Measurements from ENCODE around the gene FER1L5. TPM values are rescaled to one million over a fixed set of nuclear protein-coding genes. Genes with fewer than 3 reads are reported as not detected.

The FER1L5 gene
- total RNA-seq, 1 experiment from 2014 or later: 0.24 TPM

- Histone ChIP-seq H3K4me3 (ENCODE audit: insufficient read depth, low read depth, low read length) (no peak overlapping the region), H3K27me3 (ENCODE audit: control insufficient read depth, insufficient read depth, low read length) (no peaks in the 10 kb centered on the region), H3K36me3 (replicated peaks; ENCODE audit: control insufficient read depth, insufficient read depth, low read length) (peaks cover 6% of the 10 kb centered on the region)
- no peak for DNase-seq
Observed at GRCh38 chr2:96622544-96622943, 20.0 kb upstream of the FER1L5 start.

- H3K27me3 ChIP-seq (ENCODE audit: control insufficient read depth, insufficient read depth, low read length): no peaks in the 10 kb centered on the region
- no peak overlapping the region for H3K4me3 ChIP-seq (ENCODE audit: insufficient read depth, low read depth, low read length)
- H3K36me3 ChIP-seq (replicated peaks; ENCODE audit: control insufficient read depth, insufficient read depth, low read length): peaks cover 8% of the 10 kb centered on the region
- DNase-seq: no peak
Observed at GRCh38 chr2:96623116-96623515, 19.4 kb upstream of the FER1L5 start.

GRCh38 chr2:96625571-96626552, 16.7 kb upstream of the FER1L5 start:
- Histone ChIP-seq H3K27me3 (ENCODE audit: control insufficient read depth, insufficient read depth, low read length) (no peaks in the 10 kb centered on the region), H3K36me3 (replicated peaks; ENCODE audit: control insufficient read depth, insufficient read depth, low read length) (peaks cover 6% of the 10 kb centered on the region), H3K4me3 (ENCODE audit: insufficient read depth, low read depth, low read length) (no peak overlapping the region)
- DNase-seq: no peak

- Histone ChIP-seq H3K4me3 (ENCODE audit: insufficient read depth, low read depth, low read length) (no peak overlapping the region), H3K27me3 (ENCODE audit: control insufficient read depth, insufficient read depth, low read length) (no peaks in the 10 kb centered on the region), H3K36me3 (replicated peaks; ENCODE audit: control insufficient read depth, insufficient read depth, low read length) (peaks cover 10% of the 10 kb centered on the region)
- no peak for DNase-seq
Observed at GRCh38 chr2:96626553-96626942, 16.0 kb upstream of the FER1L5 start.

GRCh38 chr2:96631804-96632435, 10.6 kb upstream of the FER1L5 start:
- Histone ChIP-seq H3K36me3 (replicated peaks; ENCODE audit: control insufficient read depth, insufficient read depth, low read length) (peaks cover 11% of the 10 kb centered on the region), H3K4me3 (ENCODE audit: insufficient read depth, low read depth, low read length) (no peak overlapping the region), H3K27me3 (ENCODE audit: control insufficient read depth, insufficient read depth, low read length) (no peaks in the 10 kb centered on the region)
- no peak for DNase-seq

- peaks cover 10% of the 10 kb centered on the region for H3K36me3 ChIP-seq (replicated peaks; ENCODE audit: control insufficient read depth, insufficient read depth, low read length)
- H3K27me3 ChIP-seq (ENCODE audit: control insufficient read depth, insufficient read depth, low read length): no peaks in the 10 kb centered on the region
- no peak for DNase-seq
- H3K4me3 ChIP-seq (ENCODE audit: insufficient read depth, low read depth, low read length): no peak overlapping the region
Observed at GRCh38 chr2:96633641-96634040, 8.9 kb upstream of the FER1L5 start.

- Histone ChIP-seq H3K36me3 (replicated peaks; ENCODE audit: control insufficient read depth, insufficient read depth, low read length) (peaks cover 1% of the 10 kb centered on the region), H3K27me3 (ENCODE audit: control insufficient read depth, insufficient read depth, low read length) (no peaks in the 10 kb centered on the region), H3K4me3 (ENCODE audit: insufficient read depth, low read depth, low read length) (no peak overlapping the region)
- no peak for DNase-seq
Observed at GRCh38 chr2:96636551-96637171, 5.9 kb upstream of the FER1L5 start.

- H3K4me3 ChIP-seq (ENCODE audit: insufficient read depth, low read depth, low read length): peak overlapping the region; percentile 80
- peaks cover 1% of the 10 kb centered on the region for H3K36me3 ChIP-seq (replicated peaks; ENCODE audit: control insufficient read depth, insufficient read depth, low read length)
- peak; percentile 93 for DNase-seq
- no peaks in the 10 kb centered on the region for H3K27me3 ChIP-seq (ENCODE audit: control insufficient read depth, insufficient read depth, low read length)
Observed at GRCh38 chr2:96637385-96638143, 5.0 kb upstream of the FER1L5 start.

GRCh38 chr2:96638144-96639121, 4.1 kb upstream of the FER1L5 start, which contains the start of gene KANSL3:
KANSL3 (minus strand) TSS chr2:96638312; CDS start chr2:96637135, 1,177 bp downstream.
- Histone ChIP-seq H3K27me3 (ENCODE audit: control insufficient read depth, insufficient read depth, low read length) (no peaks in the 10 kb centered on the region), H3K36me3 (replicated peaks; ENCODE audit: control insufficient read depth, insufficient read depth, low read length) (peaks cover 1% of the 10 kb centered on the region), H3K4me3 (ENCODE audit: insufficient read depth, low read depth, low read length) (peak within 1 kb of the TSS; percentile 80)
- peak; percentile 94 for DNase-seq

GRCh38 chr2:96647681-96648080, 5.1 kb downstream of the FER1L5 start:
- H3K4me3 ChIP-seq (ENCODE audit: insufficient read depth, low read depth, low read length): no peak overlapping the region
- H3K27me3 ChIP-seq (ENCODE audit: control insufficient read depth, insufficient read depth, low read length): no peaks in the 10 kb centered on the region
- no peaks in the 10 kb centered on the region for H3K36me3 ChIP-seq (replicated peaks; ENCODE audit: control insufficient read depth, insufficient read depth, low read length)
- DNase-seq: no peak

- Histone ChIP-seq H3K4me3 (ENCODE audit: insufficient read depth, low read depth, low read length) (no peak overlapping the region), H3K27me3 (ENCODE audit: control insufficient read depth, insufficient read depth, low read length) (no peaks in the 10 kb centered on the region), H3K36me3 (replicated peaks; ENCODE audit: control insufficient read depth, insufficient read depth, low read length) (no peaks in the 10 kb centered on the region)
- no peak for DNase-seq
Observed at GRCh38 chr2:96648306-96648930, 5.9 kb downstream of the FER1L5 start.

GRCh38 chr2:96649342-96649741, 6.8 kb downstream of the FER1L5 start:
- Histone ChIP-seq H3K4me3 (ENCODE audit: insufficient read depth, low read depth, low read length) (no peak overlapping the region), H3K36me3 (replicated peaks; ENCODE audit: control insufficient read depth, insufficient read depth, low read length) (no peaks in the 10 kb centered on the region), H3K27me3 (ENCODE audit: control insufficient read depth, insufficient read depth, low read length) (no peaks in the 10 kb centered on the region)
- DNase-seq: no peak

GRCh38 chr2:96651793-96652192, 9.2 kb downstream of the FER1L5 start:
- Histone ChIP-seq H3K36me3 (replicated peaks; ENCODE audit: control insufficient read depth, insufficient read depth, low read length) (no peaks in the 10 kb centered on the region), H3K27me3 (ENCODE audit: control insufficient read depth, insufficient read depth, low read length) (no peaks in the 10 kb centered on the region), H3K4me3 (ENCODE audit: insufficient read depth, low read depth, low read length) (no peak overlapping the region)
- DNase-seq: no peak
